ENCODE data around the gene ACTR3.

GRCh38 chr2:113966171-113966570 is 76.3 kb downstream of the ACTR3 start:
- TF ChIP-seq, protein P1, sequence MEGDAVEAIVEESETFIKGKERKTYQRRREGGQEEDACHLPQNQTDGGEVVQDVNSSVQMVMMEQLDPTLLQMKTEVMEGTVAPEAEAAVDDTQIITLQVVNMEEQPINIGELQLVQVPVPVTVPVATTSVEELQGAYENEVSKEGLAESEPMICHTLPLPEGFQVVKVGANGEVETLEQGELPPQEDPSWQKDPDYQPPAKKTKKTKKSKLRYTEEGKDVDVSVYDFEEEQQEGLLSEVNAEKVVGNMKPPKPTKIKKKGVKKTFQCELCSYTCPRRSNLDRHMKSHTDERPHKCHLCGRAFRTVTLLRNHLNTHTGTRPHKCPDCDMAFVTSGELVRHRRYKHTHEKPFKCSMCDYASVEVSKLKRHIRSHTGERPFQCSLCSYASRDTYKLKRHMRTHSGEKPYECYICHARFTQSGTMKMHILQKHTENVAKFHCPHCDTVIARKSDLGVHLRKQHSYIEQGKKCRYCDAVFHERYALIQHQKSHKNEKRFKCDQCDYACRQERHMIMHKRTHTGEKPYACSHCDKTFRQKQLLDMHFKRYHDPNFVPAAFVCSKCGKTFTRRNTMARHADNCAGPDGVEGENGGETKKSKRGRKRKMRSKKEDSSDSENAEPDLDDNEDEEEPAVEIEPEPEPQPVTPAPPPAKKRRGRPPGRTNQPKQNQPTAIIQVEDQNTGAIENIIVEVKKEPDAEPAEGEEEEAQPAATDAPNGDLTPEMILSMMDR (IDR thresholded peaks at IDR 0.05), result no peak
- TF ChIP-seq POLR2A (IDR thresholded peaks at IDR 0.05), result no peak

All from thyroid gland (tissue), 4 donors.